NCI-H2196 treated with DMSO at 0.1 percent for 48 hours (cell line): ENCODE results near the gene COL19A1.

Experiments
- DNase-seq: peaks from one replicate; lab custom pipeline; 2025; ENCODE audit not compliant: unreplicated experiment; lab: John Stamatoyannopoulos, UW

The COL19A1 gene

GRCh38 chr6:70219943-70220613, 353.7 kb downstream of the COL19A1 start:
- DNase-seq: no peak

GRCh38 chr6:70221025-70221714, 354.8 kb downstream of the COL19A1 start:
- no peak for DNase-seq

GRCh38 chr6:70221715-70222438, 355.5 kb downstream of the COL19A1 start:
- DNase-seq: no peak

GRCh38 chr6:70222439-70222749, 356.0 kb downstream of the COL19A1 start:
- DNase-seq: no peak

- no peak for DNase-seq
Observed at GRCh38 chr6:70225055-70225454, 358.7 kb downstream of the COL19A1 start.

GRCh38 chr6:70231311-70231710, 365.0 kb downstream of the COL19A1 start:
- no peak for DNase-seq

- DNase-seq: no peak
Observed at GRCh38 chr6:70234561-70235236, 368.3 kb downstream of the COL19A1 start.

- DNase-seq: no peak
Observed at GRCh38 chr6:70236343-70236742, 370.0 kb downstream of the COL19A1 start.

GRCh38 chr6:70241031-70241430, 374.7 kb downstream of the COL19A1 start:
- no peak for DNase-seq

GRCh38 chr6:70241991-70242420, 375.6 kb downstream of the COL19A1 start:
- DNase-seq: no peak

- DNase-seq: no peak
Observed at GRCh38 chr6:70246118-70246517, 379.8 kb downstream of the COL19A1 start.

- no peak for DNase-seq
Observed at GRCh38 chr6:70252604-70253003, 386.2 kb downstream of the COL19A1 start.

- DNase-seq: no peak
Observed at GRCh38 chr6:70253923-70254322, 387.6 kb downstream of the COL19A1 start.

GRCh38 chr6:70254784-70255183, 388.4 kb downstream of the COL19A1 start:
- no peak for DNase-seq

GRCh38 chr6:70257768-70258273, 391.5 kb downstream of the COL19A1 start:
- DNase-seq: no peak

- no peak for DNase-seq
Observed at GRCh38 chr6:70258483-70258882, 392.1 kb downstream of the COL19A1 start.
